ENCODE data around the gene ROCK2. TPM values are rescaled to one million over a fixed set of nuclear protein-coding genes. Genes with fewer than 3 reads are reported as not detected.
A peak's percentile ranks its signal among the peaks of the same experiment; 100 is the strongest.

The ROCK2 gene
- total and polyA plus RNA-seq, 4 donors: 19.2 to 119 (median 59.2) TPM

DNA sequence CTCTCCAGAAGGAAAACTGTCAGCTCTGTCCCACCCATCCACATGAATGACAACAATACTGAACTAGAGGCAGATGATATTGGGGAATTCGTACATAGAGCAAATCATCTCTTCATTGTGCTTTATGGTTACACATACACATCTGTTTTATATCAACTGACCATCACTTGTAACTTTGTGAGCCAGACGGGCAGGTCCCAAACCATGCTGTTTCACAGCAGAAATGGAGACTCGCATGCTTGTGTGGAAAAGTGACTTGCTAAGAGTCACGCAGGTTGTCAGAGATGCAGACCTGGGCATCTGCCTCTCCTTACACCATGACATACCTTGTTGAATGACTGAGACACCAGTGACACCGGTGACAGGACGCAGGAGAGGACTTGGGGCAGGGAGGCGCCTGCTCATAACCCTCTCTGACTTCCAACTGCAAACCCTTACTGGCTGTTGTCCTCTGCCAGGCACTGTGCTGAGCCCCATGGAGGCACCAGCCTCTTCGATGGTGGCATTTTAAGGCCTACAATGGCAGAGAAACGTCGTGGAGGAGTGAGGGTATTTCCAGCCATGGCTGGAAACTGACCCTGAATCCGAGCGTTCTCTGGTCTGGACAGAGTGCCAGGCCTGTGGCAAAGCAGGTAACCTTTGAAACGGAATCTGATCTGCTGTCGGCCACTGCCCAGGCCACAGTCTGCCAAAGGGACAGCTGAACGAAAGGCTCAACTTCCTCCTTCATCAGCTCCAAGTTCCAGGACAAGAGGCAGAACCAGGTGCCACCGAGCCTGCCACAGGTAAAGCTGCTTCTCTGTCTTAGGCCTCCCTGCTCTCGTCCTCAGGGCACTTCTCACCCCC, 26.9 kb upstream of the ROCK2 start:
- Histone ChIP-seq H3K36me3 (ENCODE audit: control insufficient read depth in 1 of 2, insufficient read depth in 2 of 2, low read length in 1 of 2) (no peaks in the 10 kb centered on the region), H3K4me1 (ENCODE audit: control insufficient read depth in 1 of 2, insufficient read depth in 2 of 2, low read length in 2 of 2) (peaks cover 2 to 3% of the 10 kb centered on the region in 2 donors), H3K27ac (ENCODE audit: low read depth in 1 of 2, low read length in 2 of 2) (no peak overlapping the region), H3K9me3 (ENCODE audit: control insufficient read depth, low read length) (no peaks in the 10 kb centered on the region), H3K27me3 (ENCODE audit: control insufficient read depth in 1 of 2, insufficient read depth in 2 of 2, low read length in 1 of 2) (no peaks in the 10 kb centered on the region), H3K4me3 (ENCODE audit: low read length in 2 of 2) (no peak overlapping the region)
- intact Hi-C loops (cut with DNase I): loop anchor here in 1 of 2 donors (5.0 kb wide), 1 partner anchor 36 kb away; no protein-coding TSS in a partner anchor
- DNase-seq (no peak), ATAC-seq (ENCODE audit: low FRiP score) (no peak)
- WGBS, 2 donors: 94 to 95% methylated on average over 17 of the region's 17 CpGs

DNA sequence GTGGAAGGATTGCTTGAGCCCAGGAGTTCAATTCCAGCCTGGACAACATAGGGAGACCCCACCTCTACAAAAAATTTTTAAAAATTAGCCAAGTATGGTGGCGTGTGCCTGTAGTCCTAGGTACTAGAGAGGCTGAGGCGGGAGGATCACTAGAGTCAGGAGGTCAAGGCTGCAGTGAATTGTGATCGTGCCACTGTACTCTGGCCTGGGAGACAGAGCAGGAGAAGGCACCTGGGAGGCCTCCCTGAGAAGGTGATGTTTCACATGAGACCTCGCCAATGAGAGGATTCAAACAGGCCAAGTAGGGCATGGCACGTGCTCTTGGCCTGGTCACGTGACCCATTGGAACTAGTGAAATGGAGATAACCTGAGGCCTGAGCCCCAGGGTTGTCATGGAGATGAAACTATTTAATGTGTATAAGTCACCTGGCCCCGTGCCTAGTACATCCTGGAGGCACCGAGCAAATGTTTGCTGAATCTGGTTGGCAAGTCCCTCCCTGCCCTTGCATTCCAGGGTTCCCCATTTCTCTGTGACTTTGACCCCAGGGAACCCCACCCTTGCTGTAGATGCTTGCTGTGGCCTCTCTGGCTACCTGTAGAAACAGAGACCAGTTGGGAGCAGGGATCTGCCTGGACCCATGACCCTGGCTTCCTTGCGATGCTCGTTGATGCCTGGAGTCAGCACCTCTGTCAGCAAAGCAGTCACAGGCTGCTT, 26.1 kb upstream of the ROCK2 start:
- no peak for DNase-seq
- Histone ChIP-seq H3K27me3 (ENCODE audit: control insufficient read depth in 1 of 2, insufficient read depth in 2 of 2, low read length in 1 of 2) (no peaks in the 10 kb centered on the region), H3K4me3 (ENCODE audit: low read length in 2 of 2) (no peak overlapping the region), H3K27ac (ENCODE audit: low read depth in 1 of 2, low read length in 2 of 2) (no peak overlapping the region), H3K4me1 (ENCODE audit: control insufficient read depth in 1 of 2, insufficient read depth in 2 of 2, low read length in 2 of 2) (peaks cover 0 to 3% of the 10 kb centered on the region in 2 donors), H3K36me3 (ENCODE audit: control insufficient read depth in 1 of 2, insufficient read depth in 2 of 2, low read length in 1 of 2) (no peaks in the 10 kb centered on the region), H3K9me3 (ENCODE audit: control insufficient read depth, low read length) (no peaks in the 10 kb centered on the region)
- ATAC-seq (ENCODE audit: low FRiP score): no peak
- intact Hi-C loops (cut with DNase I): loop anchor here in 1 of 2 donors (5.0 kb wide), 1 partner anchor 37 kb away; no protein-coding TSS in a partner anchor
- 84 to 85% methylated on average over 10 of the region's 10 CpGs for WGBS, 2 donors

DNA sequence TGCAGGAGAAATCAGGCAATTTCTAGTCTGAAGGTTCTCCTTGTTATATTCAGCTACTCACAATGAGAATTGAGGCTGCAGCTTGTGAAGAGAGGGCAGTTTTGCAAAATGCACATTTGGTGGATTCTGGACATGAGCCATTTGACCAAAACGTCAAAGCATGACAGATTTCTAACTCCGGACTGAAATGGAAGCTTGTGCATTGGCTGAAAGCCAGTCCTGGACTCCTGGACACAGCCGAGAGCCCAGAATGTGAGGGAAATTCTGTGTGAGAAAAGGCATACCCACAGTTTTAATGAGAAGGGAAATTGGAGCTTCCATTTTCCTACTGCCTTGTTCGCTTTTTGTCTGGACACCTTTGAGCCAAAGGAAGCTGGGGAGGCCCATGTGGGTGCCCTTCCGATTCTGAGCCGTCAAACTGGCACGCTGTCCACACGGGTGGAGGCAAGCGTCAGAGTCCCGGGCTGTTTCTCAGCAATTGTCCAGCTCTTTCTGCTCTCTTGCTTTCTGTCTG, 23.7 kb upstream of the ROCK2 start:
- DNase-seq: peak; percentile 67 to 81
- peak; percentile 70 for ATAC-seq (ENCODE audit: low FRiP score)
- Histone ChIP-seq H3K27ac (ENCODE audit: low read depth in 1 of 2, low read length in 2 of 2) (peak overlapping the region in 1 of 2 donors; percentile 13), H3K27me3 (ENCODE audit: control insufficient read depth in 1 of 2, insufficient read depth in 2 of 2, low read length in 1 of 2) (no peaks in the 10 kb centered on the region), H3K4me3 (ENCODE audit: low read length in 2 of 2) (no peak overlapping the region), H3K4me1 (ENCODE audit: control insufficient read depth in 1 of 2, insufficient read depth in 2 of 2, low read length in 2 of 2) (no peaks in the 10 kb centered on the region), H3K9me3 (ENCODE audit: control insufficient read depth, low read length) (no peaks in the 10 kb centered on the region), H3K36me3 (ENCODE audit: control insufficient read depth in 1 of 2, insufficient read depth in 2 of 2, low read length in 1 of 2) (no peaks in the 10 kb centered on the region)
- WGBS, 2 donors: 1 to 4% methylated on average over 10 of the region's 10 CpGs
- intact Hi-C loops (cut with DNase I): no loop called here

DNA sequence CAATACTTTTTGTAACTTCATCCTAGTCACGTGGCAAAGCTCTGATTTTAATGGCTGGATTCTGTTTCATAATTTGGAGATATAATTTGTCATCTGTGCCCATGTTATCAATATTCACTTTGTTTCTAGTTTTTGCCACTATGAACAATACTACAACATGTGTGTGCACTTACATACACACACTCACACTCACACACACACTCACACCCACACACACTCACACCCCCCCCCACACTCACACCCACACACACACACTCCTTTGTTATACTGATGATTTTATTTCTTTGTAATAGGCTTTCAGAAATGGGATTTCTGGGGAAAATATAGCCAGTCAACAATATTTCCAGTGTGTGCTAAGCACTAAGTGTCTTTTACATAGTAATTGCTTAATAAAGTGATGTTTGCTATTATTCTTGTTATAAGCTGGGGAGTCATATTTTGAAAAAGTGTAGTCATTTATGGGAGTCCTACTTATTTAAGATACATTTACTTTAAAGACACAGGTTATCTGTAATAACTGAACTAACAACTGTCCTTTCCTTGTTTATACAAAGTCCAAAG, 22.8 kb upstream of the ROCK2 start:
- no peak for ATAC-seq (ENCODE audit: low FRiP score)
- Histone ChIP-seq H3K4me3 (ENCODE audit: low read length in 2 of 2) (no peak overlapping the region), H3K36me3 (ENCODE audit: control insufficient read depth in 1 of 2, insufficient read depth in 2 of 2, low read length in 1 of 2) (no peaks in the 10 kb centered on the region), H3K9me3 (ENCODE audit: control insufficient read depth, low read length) (no peaks in the 10 kb centered on the region), H3K27me3 (ENCODE audit: control insufficient read depth in 1 of 2, insufficient read depth in 2 of 2, low read length in 1 of 2) (no peaks in the 10 kb centered on the region), H3K4me1 (ENCODE audit: control insufficient read depth in 1 of 2, insufficient read depth in 2 of 2, low read length in 2 of 2) (no peaks in the 10 kb centered on the region), H3K27ac (ENCODE audit: low read depth in 1 of 2, low read length in 2 of 2) (no peak overlapping the region)
- intact Hi-C loops (cut with DNase I): no loop called here
- 83 to 90% methylated on average over 1 of the region's 1 CpG for WGBS, 2 donors
- no peak for DNase-seq

DNA sequence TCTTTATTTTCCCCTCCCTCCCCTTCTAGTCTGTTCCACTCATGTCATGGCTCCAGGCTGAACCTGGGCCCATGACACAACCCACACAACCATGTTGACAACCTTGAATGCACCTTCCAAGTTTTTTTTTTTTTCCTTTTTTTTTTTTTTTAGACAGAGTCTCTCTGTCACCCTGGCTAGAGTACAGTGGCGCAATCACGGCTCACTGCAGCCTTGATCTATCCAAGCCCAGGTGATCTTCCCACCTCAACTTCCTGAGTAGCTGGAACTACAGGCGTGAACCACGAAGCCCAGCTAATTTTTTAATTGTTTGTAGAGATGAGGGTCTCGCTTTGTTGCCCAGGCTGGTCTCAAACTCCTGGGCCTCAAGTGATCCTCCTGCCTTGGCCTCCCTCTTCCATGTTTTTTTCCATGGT, 21.9 kb upstream of the ROCK2 start:
- Histone ChIP-seq H3K27ac (ENCODE audit: low read depth in 1 of 2, low read length in 2 of 2) (no peak overlapping the region), H3K27me3 (ENCODE audit: control insufficient read depth in 1 of 2, insufficient read depth in 2 of 2, low read length in 1 of 2) (no peaks in the 10 kb centered on the region), H3K4me3 (ENCODE audit: low read length in 2 of 2) (no peak overlapping the region), H3K4me1 (ENCODE audit: control insufficient read depth in 1 of 2, insufficient read depth in 2 of 2, low read length in 2 of 2) (no peaks in the 10 kb centered on the region), H3K9me3 (ENCODE audit: control insufficient read depth, low read length) (no peaks in the 10 kb centered on the region), H3K36me3 (ENCODE audit: control insufficient read depth in 1 of 2, insufficient read depth in 2 of 2, low read length in 1 of 2) (no peaks in the 10 kb centered on the region)
- intact Hi-C loops (cut with DNase I): no loop called here
- ATAC-seq (ENCODE audit: low FRiP score) (no peak), DNase-seq (no peak)
- WGBS, 2 donors: 95 to 96% methylated on average over 5 of the region's 5 CpGs

- 75 to 76% methylated on average over 7 of the region's 7 CpGs for WGBS, 2 donors
- Histone ChIP-seq H3K36me3 (ENCODE audit: control insufficient read depth in 1 of 2, insufficient read depth in 2 of 2, low read length in 1 of 2) (no peaks in the 10 kb centered on the region), H3K4me1 (ENCODE audit: control insufficient read depth in 1 of 2, insufficient read depth in 2 of 2, low read length in 2 of 2) (no peaks in the 10 kb centered on the region), H3K27me3 (ENCODE audit: control insufficient read depth in 1 of 2, insufficient read depth in 2 of 2, low read length in 1 of 2) (no peaks in the 10 kb centered on the region), H3K27ac (ENCODE audit: low read depth in 1 of 2, low read length in 2 of 2) (no peak overlapping the region), H3K4me3 (ENCODE audit: low read length in 2 of 2) (no peak overlapping the region), H3K9me3 (ENCODE audit: control insufficient read depth, low read length) (no peaks in the 10 kb centered on the region)
- ATAC-seq (ENCODE audit: low FRiP score) (no peak), DNase-seq (no peak)
- intact Hi-C loops (cut with DNase I): no loop called here
These were observed 20.9 kb upstream of the ROCK2 start for GRCh38 chr2:11365096-11365879.

DNA sequence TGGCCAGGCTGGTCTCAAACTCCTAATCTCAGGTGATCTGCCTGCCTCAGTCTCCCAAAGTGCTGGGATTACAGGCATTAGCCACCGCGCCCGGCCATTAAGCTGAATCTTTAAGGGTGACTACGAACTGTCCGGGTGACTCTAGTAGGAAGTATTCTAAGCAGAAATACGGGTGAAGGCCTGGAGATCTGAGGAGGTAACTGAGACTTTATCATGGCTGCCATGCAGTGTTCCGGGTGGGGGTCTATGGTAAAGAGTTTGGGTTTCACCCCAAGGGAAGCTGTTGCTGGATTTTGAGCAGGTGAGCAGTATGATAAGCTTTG, 20.1 kb upstream of the ROCK2 start:
- no peak overlapping the region for H3K4me3 ChIP-seq (ENCODE audit: low read length in 2 of 2)

GRCh38 chr2:11363868-11364564, 19.6 kb upstream of the ROCK2 start:
- no peak for DNase-seq
- ATAC-seq (ENCODE audit: low FRiP score): no peak
- Histone ChIP-seq H3K4me3 (ENCODE audit: low read length in 2 of 2) (no peak overlapping the region), H3K4me1 (ENCODE audit: control insufficient read depth in 1 of 2, insufficient read depth in 2 of 2, low read length in 2 of 2) (no peaks in the 10 kb centered on the region), H3K27me3 (ENCODE audit: control insufficient read depth in 1 of 2, insufficient read depth in 2 of 2, low read length in 1 of 2) (no peaks in the 10 kb centered on the region), H3K27ac (ENCODE audit: low read depth in 1 of 2, low read length in 2 of 2) (no peak overlapping the region), H3K9me3 (ENCODE audit: control insufficient read depth, low read length) (no peaks in the 10 kb centered on the region), H3K36me3 (ENCODE audit: control insufficient read depth in 1 of 2, insufficient read depth in 2 of 2, low read length in 1 of 2) (no peaks in the 10 kb centered on the region)
- 91 to 92% methylated on average over 10 of the region's 10 CpGs for WGBS, 2 donors
- intact Hi-C loops (cut with DNase I): no loop called here

More for the DNA sequence above, 20.1 kb upstream of the ROCK2 start:
- Histone ChIP-seq H3K27ac (ENCODE audit: low read depth in 1 of 2, low read length in 2 of 2) (no peak overlapping the region), H3K4me1 (ENCODE audit: control insufficient read depth in 1 of 2, insufficient read depth in 2 of 2, low read length in 2 of 2) (no peaks in the 10 kb centered on the region), H3K36me3 (ENCODE audit: control insufficient read depth in 1 of 2, insufficient read depth in 2 of 2, low read length in 1 of 2) (no peaks in the 10 kb centered on the region), H3K27me3 (ENCODE audit: control insufficient read depth in 1 of 2, insufficient read depth in 2 of 2, low read length in 1 of 2) (no peaks in the 10 kb centered on the region), H3K9me3 (ENCODE audit: control insufficient read depth, low read length) (no peaks in the 10 kb centered on the region)
- WGBS, 2 donors: 96 to 98% methylated on average over 7 of the region's 7 CpGs
- intact Hi-C loops (cut with DNase I): no loop called here
- DNase-seq (no peak), ATAC-seq (ENCODE audit: low FRiP score) (no peak)
